ENCODE data around the gene HACD4. TPM values are rescaled to one million over a fixed set of nuclear protein-coding genes. Genes with fewer than 3 reads are reported as not detected.
A peak's percentile ranks its signal among the peaks of the same experiment; 100 is the strongest.
"Not testable (repeated sequence)": the region's sequence is repeated elsewhere in the genome, so short reads cannot be mapped to it uniquely, and the experiment has no call there.

HACD4 gene
- total RNA-seq, 1 donor from 2014 or later, result 2.3 TPM

GRCh38 chr9:21016701-21017491 lies 14.5 kb downstream of the HACD4 start:
- DNase-seq (ENCODE audit: low read depth), result peak; percentile 9

- no peak for DNase-seq (ENCODE audit: low read depth)
These were observed 15.4 kb downstream of the HACD4 start for GRCh38 chr9:21015995-21016394.

DNA sequence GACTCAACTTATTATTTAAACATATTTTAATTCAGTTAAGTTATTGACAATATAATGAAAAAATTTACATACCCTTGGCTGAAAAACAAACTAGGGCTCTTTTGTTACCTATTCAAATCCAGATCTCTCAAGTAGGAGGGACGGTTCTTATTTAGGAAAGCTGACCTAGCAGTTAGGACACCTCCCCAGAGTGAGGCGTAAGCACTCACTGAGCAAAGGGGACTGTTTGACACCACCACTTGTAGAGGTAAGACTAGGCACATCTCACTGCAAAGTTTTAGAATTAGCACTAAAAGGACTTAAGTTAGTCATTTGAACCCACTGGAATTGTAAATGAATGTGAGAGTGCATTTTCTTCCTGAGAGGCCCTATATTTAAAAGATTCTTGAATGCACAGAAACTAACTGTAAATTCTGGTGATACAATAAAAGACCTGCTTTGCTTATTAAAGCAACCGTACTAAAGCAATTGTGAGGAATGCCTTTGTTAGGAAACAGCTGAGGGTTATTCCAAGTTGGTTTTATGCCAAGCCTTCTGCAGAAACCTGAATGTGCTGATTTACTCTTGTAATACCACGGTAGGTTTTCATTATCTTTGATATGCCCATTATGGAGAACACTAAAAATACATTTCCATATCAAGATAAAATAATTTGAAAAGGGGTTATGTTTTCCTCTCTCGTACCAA lies 16.2 kb downstream of the HACD4 start:
- no peak for DNase-seq (ENCODE audit: low read depth)

DNA sequence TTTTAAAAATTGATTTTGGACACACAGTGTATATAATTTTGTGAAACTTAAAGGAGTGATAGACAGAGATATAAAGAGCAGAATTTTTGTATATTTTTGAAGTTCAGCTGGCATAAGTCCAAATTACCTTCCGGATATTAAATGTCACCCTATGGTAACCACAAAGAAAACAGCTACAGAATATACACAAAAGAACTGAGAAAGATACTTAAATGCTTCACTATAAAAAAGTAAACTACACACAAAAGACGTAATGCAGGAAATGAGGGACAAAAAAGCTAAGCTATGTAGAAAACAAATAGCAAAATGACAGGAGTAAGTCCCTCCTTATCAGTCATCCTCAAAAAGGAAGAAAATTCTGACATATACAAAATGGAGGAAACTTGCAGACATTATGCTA lies 29.4 kb downstream of the HACD4 start:
- DNase-seq (ENCODE audit: low read depth), result no peak

DNA sequence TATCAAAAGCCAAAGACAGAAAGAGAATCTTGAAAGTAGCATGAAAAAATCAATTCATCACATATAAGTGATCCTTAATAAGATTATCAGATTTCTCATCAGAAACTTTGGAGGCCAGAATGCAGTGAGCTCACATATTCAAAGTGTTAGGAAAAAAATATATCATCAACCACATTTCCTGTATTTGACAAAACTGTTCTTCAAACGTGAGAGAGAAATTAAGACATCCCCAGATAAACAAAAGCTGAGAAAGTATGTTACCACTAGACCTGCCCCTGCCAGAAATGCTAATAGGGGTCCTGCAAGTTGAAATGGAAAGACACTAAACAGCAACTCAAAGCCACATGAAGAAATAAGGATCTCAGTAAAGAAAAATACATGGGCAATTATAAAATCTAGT lies 29.9 kb downstream of the HACD4 start:
- DNase-seq (ENCODE audit: low read depth), result no peak

- DNase-seq (ENCODE audit: low read depth), result no peak
These were observed 33.9 kb downstream of the HACD4 start for GRCh38 chr9:20997503-20998076.

GRCh38 chr9:20996809-20997208 lies 34.6 kb downstream of the HACD4 start:
- no peak for DNase-seq (ENCODE audit: low read depth)

DNA sequence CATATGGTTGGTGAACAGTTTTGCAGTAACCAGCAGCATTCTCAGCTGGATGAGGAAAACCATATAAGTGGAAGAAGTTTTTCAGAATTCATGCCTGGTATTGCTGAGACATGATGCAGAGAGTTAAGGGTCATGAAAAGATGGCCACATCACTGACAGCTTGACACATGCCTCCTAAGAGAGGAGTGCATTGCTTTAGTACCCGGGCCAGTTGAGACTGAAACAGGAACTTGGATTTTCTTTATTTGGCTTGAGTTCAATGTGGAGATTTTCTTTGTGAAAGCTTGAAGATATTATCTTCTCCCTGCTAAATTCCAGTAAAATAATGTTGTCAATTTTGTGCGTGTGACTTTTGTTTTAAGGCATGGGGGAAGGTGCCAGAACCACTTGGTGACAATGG lies 35.8 kb downstream of the HACD4 start:
- no peak for DNase-seq (ENCODE audit: low read depth)

GRCh38 chr9:20994486-20994885 lies 37.0 kb downstream of the HACD4 start:
- DNase-seq (ENCODE audit: low read depth), result no peak

GRCh38 chr9:20990867-20991266 lies 40.6 kb downstream of the HACD4 start:
- DNase-seq (ENCODE audit: low read depth), result no peak

DNA sequence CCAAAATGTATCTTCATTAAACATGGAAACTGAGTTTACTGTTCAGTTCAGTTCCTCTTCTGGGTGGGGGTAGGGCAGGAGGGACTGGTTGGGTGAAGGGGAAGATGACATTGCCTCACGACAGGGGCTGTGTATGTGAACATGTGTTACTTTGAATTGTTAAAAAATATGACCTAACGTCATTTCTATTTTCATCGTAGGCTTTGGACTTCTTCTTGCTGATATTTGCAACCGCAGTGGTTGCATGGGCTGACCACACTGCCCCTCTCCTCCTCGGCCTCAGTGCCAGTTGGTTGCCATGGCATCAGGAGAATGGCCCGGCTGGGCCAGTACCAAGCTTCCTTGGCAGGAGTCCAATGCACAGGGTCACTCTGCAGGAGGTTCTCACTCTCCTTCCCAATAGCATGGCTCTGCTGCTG lies 41.5 kb downstream of the HACD4 start:
- DNase-seq (ENCODE audit: low read depth), result no peak

GRCh38 chr9:20988671-20989315 lies 42.6 kb downstream of the HACD4 start:
- peak; percentile 3 for DNase-seq (ENCODE audit: low read depth)

GRCh38 chr9:20988061-20988460 lies 43.4 kb downstream of the HACD4 start:
- DNase-seq (ENCODE audit: low read depth), result no peak

- DNase-seq (ENCODE audit: low read depth), result no peak
These were observed 43.9 kb downstream of the HACD4 start for GRCh38 chr9:20987521-20987920.

DNA sequence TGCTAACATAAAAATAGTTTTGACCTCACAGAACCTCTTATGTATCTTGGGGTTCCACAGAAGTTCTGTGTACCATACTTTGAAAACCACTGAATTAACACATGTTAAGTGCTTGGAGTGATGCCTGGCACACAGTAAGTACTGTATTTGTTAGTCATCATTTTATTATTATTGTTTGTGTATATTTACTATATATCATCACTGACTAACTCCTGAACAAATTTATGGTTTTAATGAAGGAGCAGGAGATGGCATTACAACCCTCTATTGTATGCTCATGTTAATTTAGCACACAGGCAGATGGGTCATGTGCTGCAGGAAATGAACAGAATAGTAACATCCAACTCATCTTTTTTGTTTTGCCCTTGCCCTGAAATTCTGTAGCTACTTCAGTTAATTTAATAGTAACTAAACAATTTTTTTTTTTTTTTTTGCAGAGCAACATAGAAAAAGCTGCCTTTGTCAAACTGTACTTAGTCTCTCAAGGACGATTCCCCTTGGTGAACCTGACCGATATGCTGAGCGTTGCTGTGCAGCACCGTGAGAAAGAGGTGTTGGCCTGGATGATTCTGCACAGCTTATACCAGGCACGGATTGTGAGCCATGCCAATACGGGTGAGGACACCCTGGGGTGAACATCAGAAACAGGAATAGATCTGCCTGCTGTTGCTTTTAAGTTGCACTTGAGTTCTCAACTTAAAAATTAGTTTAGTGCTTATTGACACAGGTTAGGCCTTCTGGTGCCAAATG lies 45.4 kb downstream of the HACD4 start:
- no peak for DNase-seq (ENCODE audit: low read depth)

- no peak for DNase-seq (ENCODE audit: low read depth)
These were observed 46.9 kb downstream of the HACD4 start for GRCh38 chr9:20984506-20984905.

DNA sequence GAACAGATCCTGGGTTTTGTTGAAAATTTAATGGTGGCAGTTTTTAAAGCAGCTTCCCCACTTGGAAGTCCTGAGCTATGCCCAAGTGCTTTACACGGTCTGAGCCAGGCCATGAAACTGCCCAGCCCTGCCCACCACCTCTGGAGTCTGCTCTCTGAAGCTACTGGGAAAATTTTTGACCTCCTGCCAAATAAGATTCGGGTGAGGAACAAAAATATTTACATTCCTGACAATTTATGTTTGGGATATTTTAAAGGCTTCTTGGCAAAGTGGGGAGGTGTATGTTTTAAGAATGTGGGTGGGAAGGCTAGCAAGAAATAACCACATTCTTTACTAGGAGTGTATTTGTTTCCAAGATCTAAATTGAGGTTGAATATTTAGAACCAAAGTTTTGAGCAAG lies 50.0 kb downstream of the HACD4 start:
- DNase-seq (ENCODE audit: low read depth), result peak; percentile 74

GRCh38 chr9:20980832-20981455 lies 50.5 kb downstream of the HACD4 start:
- DNase-seq (ENCODE audit: low read depth), result peak; percentile 88

DNA sequence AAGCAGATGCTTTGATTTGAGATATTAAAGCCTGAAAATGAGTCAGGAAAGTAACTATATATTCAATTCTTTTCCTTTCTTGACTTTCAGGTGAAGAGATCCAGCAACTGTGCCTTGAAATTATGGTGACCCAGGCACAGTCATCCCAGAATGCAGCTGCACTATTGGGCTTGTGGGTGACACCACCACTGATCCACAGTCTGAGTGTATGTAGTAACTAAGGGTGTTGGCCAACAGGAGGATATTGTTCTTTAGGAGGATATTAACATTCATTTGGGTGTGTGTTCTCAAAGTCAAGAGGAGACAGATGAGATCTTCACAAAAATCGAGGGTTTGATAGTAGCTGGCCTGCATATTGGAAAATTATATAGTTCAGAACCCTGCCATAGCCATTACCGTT lies 53.2 kb downstream of the HACD4 start:
- no peak for DNase-seq (ENCODE audit: low read depth)

- DNase-seq (ENCODE audit: low read depth), result not testable (repeated sequence)
These were observed 57.1 kb downstream of the HACD4 start for GRCh38 chr9:20974191-20974938.
